ENCODE measurements around the gene CACNA1S.
A peak's percentile ranks its signal among the peaks of the same experiment; 100 is the strongest.

CACNA1S gene

GRCh38 chr1:201023920-201024624 lies 88.2 kb downstream of the CACNA1S start:
- DNase-seq, result no peak

GRCh38 chr1:201023517-201023902 lies 88.7 kb downstream of the CACNA1S start, which contains the start of gene KIF21B:
KIF21B (minus strand) TSS chr1:201023714; CDS start chr1:201023383, 331 bp downstream.
- DNase-seq, result peak; percentile 88

GRCh38 chr1:201022820-201023516 lies 89.3 kb downstream of the CACNA1S start:
- DNase-seq, result peak; percentile 27

GRCh38 chr1:201022493-201022819 lies 89.8 kb downstream of the CACNA1S start:
- no peak for DNase-seq

DNA sequence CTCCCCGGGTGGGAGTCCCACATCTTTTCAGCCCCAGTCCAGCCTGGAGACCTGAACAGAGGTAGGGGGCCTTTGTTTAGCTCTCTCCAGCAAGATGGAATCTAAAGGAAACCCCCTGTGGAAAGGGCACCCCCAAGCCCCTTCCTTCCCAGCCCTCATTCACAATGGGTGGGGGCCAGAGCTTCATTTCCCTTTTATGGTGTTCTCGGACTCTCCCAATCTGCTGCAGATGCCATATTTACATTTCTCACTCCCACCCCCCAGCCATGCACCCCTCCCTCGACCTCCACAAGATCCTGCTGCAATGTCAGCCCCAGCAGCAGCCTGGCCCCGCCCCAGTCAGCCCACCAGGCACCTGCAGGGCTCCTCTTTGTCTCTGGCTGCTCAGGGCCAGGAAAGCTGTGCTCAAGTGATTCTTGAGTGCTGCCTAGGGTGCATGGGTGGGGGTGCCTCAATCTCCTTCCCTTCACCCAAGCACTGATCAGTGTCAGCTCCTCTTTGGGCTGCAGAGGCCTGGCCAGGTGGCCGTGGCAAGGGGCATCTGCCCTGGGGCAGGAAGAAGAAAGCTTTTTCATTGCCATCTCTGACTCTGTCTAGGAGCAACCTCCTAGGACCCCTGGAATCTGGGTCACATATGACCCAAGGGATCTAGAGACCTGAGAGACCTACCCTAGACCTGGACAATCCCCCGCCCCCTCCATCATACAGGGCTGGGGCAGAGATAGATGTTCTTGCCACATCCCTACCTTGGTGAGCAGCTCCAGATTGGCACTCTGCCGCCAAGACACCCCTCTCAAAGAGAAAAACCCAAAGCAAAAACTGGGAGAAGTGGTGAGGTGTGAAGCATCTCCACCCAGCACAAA lies 90.4 kb downstream of the CACNA1S start:
- DNase-seq, result no peak

- no peak for DNase-seq
These were observed 91.3 kb downstream of the CACNA1S start for GRCh38 chr1:201020721-201021629.

- peak; percentile 21 for DNase-seq
These were observed 92.1 kb downstream of the CACNA1S start for GRCh38 chr1:201020040-201020591.

- peak; percentile 81 for DNase-seq
These were observed 92.8 kb downstream of the CACNA1S start for GRCh38 chr1:201019321-201019977.

- DNase-seq, result no peak
These were observed 94.4 kb downstream of the CACNA1S start for GRCh38 chr1:201017828-201018163.

- no peak for DNase-seq
These were observed 95.0 kb downstream of the CACNA1S start for GRCh38 chr1:201016943-201017827.

DNA sequence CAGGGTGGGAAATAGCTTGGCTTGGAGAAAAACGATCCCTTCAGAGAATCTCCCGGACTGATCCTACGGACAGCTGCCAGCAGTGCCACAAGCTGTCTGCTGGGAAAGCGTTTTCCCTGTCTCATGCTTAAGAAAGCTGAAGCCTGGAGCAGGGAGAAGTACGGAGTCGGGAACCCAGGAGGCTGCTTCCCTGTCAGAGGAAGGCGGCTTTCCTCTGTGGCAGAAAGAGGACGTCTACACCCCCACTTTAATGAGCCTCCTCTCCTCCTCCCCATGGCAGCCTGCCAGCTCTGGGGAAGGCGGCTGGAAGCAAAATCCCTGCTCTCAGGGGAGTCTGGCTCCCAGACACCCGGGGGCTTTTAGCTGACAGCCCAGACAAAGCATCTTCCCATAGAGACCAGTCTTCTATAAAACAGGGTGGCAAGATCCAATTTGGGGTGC lies 96.0 kb downstream of the CACNA1S start:
- DNase-seq, result no peak

DNA sequence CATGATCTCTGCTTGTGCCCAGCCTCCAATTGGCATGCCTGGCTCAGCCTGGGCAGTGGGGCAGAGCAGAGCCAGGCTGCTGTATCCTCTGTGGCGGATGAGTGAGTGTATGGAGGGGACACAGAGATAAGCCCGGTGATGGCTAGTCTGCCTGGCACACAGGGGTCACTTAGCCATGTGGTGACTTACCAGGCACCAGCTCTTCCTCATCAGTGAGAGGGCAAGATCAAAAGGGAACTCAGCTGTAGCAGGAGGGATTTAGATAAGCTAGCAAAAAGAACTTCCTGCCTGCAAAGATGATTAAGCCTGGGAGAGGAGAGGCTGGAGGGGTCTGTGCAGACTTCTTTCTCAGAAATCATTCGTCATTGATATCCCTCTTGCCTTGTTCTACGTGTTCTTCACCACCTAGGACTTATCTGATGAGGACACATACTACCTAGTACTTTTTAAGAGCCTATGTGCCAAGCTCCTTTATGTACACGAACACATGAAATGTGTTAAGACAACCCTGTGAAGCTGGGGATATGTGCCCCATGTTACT lies 96.6 kb downstream of the CACNA1S start:
- no peak for DNase-seq

DNA sequence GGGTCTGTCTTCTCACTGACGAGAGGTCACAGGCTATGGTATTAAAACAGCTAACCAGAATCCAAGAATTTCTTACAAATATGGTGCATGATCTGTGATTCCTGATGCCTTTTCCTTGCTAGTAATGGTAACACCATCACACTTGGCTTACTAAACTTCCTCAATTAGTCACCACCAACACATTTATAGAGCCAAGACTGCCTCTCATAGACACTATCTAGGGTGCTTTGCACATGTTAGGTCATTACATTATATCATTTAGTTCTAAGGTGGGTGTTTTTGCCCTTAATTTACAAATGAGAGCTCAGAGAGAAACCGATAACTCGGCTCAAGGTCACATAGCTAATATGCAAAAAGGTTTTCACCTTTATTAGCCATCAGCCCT lies 97.4 kb downstream of the CACNA1S start:
- DNase-seq, result no peak

DNA sequence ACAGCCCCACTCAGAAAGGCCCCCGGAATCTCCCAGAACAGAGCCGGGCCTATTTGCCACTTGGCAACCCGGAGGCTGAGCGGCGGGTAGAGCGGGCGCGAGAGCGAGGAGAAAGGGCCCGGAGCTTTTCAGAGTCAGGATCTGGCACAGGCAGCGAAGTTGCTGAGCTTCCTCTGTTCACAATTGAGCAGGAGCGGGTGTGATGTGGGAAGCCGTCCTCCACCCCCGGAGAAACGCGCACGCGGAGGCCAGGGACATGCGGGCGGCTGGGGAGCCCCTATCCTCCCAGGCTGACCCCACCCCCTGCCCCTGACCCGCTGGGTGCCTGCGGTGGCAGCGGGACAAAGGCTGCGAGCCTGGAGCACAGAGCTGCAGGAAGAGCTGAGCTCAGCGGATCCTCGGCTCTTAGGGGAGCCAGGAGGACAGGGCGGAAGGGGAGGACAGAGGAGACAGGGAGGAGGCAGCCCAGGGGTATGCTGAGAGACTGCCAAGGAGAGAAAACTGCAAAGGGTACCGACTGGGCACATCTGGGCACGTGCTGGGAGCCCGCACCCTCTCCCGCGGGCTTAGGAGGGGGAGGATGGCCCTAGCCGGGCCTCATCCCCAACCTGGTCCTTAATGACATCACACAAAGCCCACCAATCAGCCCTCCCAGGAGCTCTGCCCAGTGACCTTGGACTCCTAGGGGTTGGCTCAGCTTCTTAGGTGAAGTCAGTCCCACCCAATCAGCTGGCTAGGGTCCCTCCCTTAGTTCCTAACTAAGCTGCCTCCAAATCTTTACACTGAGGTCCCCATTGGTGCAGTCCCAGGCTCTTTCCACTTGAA lies 98.0 kb downstream of the CACNA1S start:
- DNase-seq, result no peak

DNA sequence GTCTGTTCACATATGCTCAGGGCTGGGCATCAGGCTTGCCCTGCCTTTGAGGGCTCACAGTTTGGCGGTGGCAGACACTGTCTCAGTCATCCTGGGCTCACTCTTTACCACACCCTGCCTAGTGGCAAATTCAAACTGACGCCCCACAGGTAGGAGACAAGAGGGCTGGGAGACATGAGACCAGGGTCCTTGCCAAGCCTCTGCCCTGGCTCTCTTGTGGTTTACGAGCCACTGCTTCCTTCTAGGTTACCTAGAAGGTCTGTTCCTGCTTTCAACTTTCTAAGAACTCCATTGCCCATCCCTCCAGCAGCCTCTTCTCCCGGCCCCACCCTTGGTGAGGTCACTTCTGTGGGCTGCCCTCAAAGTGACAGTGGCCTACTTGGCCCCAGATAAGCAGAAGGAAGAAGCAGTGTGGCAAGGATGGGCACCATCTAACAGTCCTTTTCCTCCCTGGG lies 99.2 kb downstream of the CACNA1S start:
- DNase-seq, result no peak

DNA sequence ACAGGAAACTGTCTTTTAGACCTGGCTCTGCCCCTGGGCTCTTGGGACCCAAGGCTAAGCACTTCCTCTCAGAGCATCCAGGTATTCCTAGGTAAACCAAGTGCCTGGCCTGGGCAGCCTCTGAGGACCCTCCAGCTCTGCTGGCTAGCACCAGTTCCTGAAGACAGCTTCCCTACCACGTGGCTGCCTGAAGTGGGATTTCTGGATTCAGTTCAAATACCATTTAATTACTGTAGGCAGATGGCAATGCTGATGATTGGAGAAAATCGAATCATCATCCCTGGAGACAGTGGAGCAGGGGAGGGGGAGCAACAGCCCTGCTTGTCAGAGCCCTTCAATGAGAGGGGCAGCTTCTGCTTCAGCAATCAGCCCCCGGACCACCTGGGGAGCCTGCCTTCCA lies 100.6 kb downstream of the CACNA1S start:
- no peak for DNase-seq

- no peak for DNase-seq
These were observed 102.1 kb downstream of the CACNA1S start for GRCh38 chr1:201009962-201010645.

- DNase-seq, result no peak
These were observed 103.4 kb downstream of the CACNA1S start for GRCh38 chr1:201008666-201009360.

Measured in T-helper 9 cell (primary cell).